ENCODE data around the gene RAI14. TPM values are rescaled to one million over a fixed set of nuclear protein-coding genes. Genes with fewer than 3 reads are reported as not detected.

RAI14 gene
- total RNA-seq, 4 donors from 2014 or later: 1.1 to 3.6 (median 1.7) TPM

DNA sequence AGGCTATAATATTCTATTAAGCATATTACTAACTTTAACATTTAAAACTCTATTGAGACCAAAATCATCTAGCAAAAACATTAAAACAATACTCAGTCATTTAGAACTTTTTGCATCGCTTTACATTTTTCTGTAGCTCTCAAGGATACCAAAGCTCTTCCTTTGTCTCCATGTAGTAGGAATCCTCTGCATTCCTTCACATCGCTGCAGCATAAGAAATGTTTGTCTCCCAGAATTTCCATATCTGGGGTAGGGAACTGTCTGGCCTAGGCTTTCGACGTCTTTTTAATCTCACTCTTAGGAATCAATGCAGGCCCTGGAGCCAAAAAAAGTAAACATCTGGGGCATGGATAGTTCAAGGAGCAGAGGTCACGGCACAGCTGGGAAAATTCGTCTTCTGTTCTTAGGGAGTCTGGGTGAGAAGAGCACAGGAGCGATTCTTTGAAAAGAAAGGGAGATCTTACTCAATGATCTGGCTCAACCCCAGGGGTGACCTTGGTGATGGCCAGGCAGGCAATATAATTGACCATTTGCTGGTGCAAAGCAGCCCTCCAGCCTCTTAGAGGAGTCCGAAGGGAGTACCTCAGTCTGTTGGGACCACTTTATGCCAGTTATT lies 23.2 kb upstream of the RAI14 start:
- intact Hi-C loops (cut with DNase I; ENCODE audit: low total_unique reads): no loop called here
- DNase-seq (no peak), ATAC-seq (no peak)
- no peaks in the 10 kb centered on the region for H3K27me3 ChIP-seq
- H3K4me1 ChIP-seq: no peaks in the 10 kb centered on the region
- no peak overlapping the region for H3K27ac ChIP-seq
- TF ChIP-seq, protein P1, sequence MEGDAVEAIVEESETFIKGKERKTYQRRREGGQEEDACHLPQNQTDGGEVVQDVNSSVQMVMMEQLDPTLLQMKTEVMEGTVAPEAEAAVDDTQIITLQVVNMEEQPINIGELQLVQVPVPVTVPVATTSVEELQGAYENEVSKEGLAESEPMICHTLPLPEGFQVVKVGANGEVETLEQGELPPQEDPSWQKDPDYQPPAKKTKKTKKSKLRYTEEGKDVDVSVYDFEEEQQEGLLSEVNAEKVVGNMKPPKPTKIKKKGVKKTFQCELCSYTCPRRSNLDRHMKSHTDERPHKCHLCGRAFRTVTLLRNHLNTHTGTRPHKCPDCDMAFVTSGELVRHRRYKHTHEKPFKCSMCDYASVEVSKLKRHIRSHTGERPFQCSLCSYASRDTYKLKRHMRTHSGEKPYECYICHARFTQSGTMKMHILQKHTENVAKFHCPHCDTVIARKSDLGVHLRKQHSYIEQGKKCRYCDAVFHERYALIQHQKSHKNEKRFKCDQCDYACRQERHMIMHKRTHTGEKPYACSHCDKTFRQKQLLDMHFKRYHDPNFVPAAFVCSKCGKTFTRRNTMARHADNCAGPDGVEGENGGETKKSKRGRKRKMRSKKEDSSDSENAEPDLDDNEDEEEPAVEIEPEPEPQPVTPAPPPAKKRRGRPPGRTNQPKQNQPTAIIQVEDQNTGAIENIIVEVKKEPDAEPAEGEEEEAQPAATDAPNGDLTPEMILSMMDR (IDR thresholded peaks at IDR 0.05 in 4 of 5, conservative IDR thresholded peaks at IDR 0.05 in 1 of 5): no peak
- TF ChIP-seq POLR2A (IDR thresholded peaks at IDR 0.05): no peak
- no peaks in the 10 kb centered on the region for H3K9me3 ChIP-seq
- H3K4me3 ChIP-seq: no peak overlapping the region
- in situ Hi-C loops (cut with MboI; ENCODE audit: low sequenced_read_pairs in 4 of 4): no loop called here
- H3K36me3 ChIP-seq: no peaks in the 10 kb centered on the region

GRCh38 chr5:34639852-34640626 lies 16.1 kb upstream of the RAI14 start:
- TF ChIP-seq, protein P1 (IDR thresholded peaks at IDR 0.05 in 4 of 5, conservative IDR thresholded peaks at IDR 0.05 in 1 of 5): no peak
- TF ChIP-seq POLR2A (IDR thresholded peaks at IDR 0.05): no peak
- in situ Hi-C loops (cut with MboI; ENCODE audit: low sequenced_read_pairs in 4 of 4): no loop called here

GRCh38 chr5:34648039-34648839 lies 7.9 kb upstream of the RAI14 start:
- no peak for ATAC-seq

More at GRCh38 chr5:34639852-34640626, 16.1 kb upstream of the RAI14 start:
- H3K9me3 ChIP-seq: no peaks in the 10 kb centered on the region
- H3K36me3 ChIP-seq: no peaks in the 10 kb centered on the region
- ATAC-seq (no peak), DNase-seq (no peak)
- no peak overlapping the region for H3K27ac ChIP-seq
- H3K4me3 ChIP-seq: no peak overlapping the region
- no peaks in the 10 kb centered on the region for H3K27me3 ChIP-seq
- intact Hi-C loops (cut with DNase I; ENCODE audit: low total_unique reads): no loop called here
- no peaks in the 10 kb centered on the region for H3K4me1 ChIP-seq

GRCh38 chr5:34648840-34649158 lies 7.3 kb upstream of the RAI14 start:
- no peak for DNase-seq
- no peaks in the 10 kb centered on the region for H3K36me3 ChIP-seq
- no peak for TF ChIP-seq POLR2A (IDR thresholded peaks at IDR 0.05)
- TF ChIP-seq, protein P1 (IDR thresholded peaks at IDR 0.05 in 4 of 5, conservative IDR thresholded peaks at IDR 0.05 in 1 of 5): no peak
- no peaks in the 10 kb centered on the region for H3K27me3 ChIP-seq
- H3K4me3 ChIP-seq: no peak overlapping the region
- H3K9me3 ChIP-seq: no peaks in the 10 kb centered on the region
- no peak overlapping the region for H3K27ac ChIP-seq
- in situ Hi-C loops (cut with MboI; ENCODE audit: low sequenced_read_pairs in 4 of 4) (no loop called here), intact Hi-C loops (cut with DNase I; ENCODE audit: low total_unique reads) (no loop called here)
- no peak for ATAC-seq
- no peaks in the 10 kb centered on the region for H3K4me1 ChIP-seq

More at GRCh38 chr5:34648039-34648839, 7.9 kb upstream of the RAI14 start:
- no peaks in the 10 kb centered on the region for H3K36me3 ChIP-seq
- TF ChIP-seq, protein P1 (IDR thresholded peaks at IDR 0.05 in 4 of 5, conservative IDR thresholded peaks at IDR 0.05 in 1 of 5): no peak
- no peak for TF ChIP-seq POLR2A (IDR thresholded peaks at IDR 0.05)
- no peaks in the 10 kb centered on the region for H3K4me1 ChIP-seq
- in situ Hi-C loops (cut with MboI; ENCODE audit: low sequenced_read_pairs in 4 of 4): no loop called here
- no peaks in the 10 kb centered on the region for H3K9me3 ChIP-seq
- intact Hi-C loops (cut with DNase I; ENCODE audit: low total_unique reads): no loop called here
- H3K4me3 ChIP-seq: no peak overlapping the region
- H3K27ac ChIP-seq: no peak overlapping the region
- H3K27me3 ChIP-seq: no peaks in the 10 kb centered on the region
- DNase-seq: no peak
